Mesothelial cell of epicardium (in vitro differentiated cells): ENCODE results near the gene ACOT4. TPM values are rescaled to one million over a fixed set of nuclear protein-coding genes. Genes with fewer than 3 reads are reported as not detected.
"Not testable (repeated sequence)": the region's sequence is repeated elsewhere in the genome, so short reads cannot be mapped to it uniquely, and the experiment has no call there.

ENCODE experiments used
- DNase-seq, 2 experiments: peaks; one replicate each; pipeline ENCODE4 v3.0.0; 2021; ENCODE audit warnings: low spot score in 2 of 2; ENCODE audit not compliant: unreplicated experiment in 2 of 2
- H3K27ac Mint-ChIP-seq: 2 replicates; pipeline ENCODE4 v1.8.0; 2021; ENCODE audit warnings: mixed read lengths
- H3K27me3 Mint-ChIP-seq: 2 replicates; pipeline ENCODE4 v1.8.0; 2021; ENCODE audit warnings: low read depth, mixed read lengths
- H3K36me3 Mint-ChIP-seq: 2 replicates; pipeline ENCODE4 v1.8.0; 2021; ENCODE audit warnings: mixed read lengths
- H3K4me1 Mint-ChIP-seq: 2 replicates; pipeline ENCODE4 v1.8.0; 2021; ENCODE audit warnings: mixed read lengths
- H3K4me3 Mint-ChIP-seq: 2 replicates; pipeline ENCODE4 v1.8.0; 2021; ENCODE audit warnings: mild to moderate bottlenecking, moderate library complexity, mixed read lengths
- H3K9me3 Mint-ChIP-seq: 2 replicates; pipeline ENCODE4 v1.8.0; 2021; ENCODE audit warnings: mixed read lengths
- CTCF ChIP-seq: fragments of 200-600 bp; sonication (generic); IDR thresholded peaks from one replicate; pipeline ENCODE4 v1.5.0; 2021; ENCODE audit warnings: antibody characterized with exemption; ENCODE audit not compliant: unreplicated experiment
- total RNA-seq: library from RNA; stranded (reverse); gene quantifications from 3 replicates; pipeline ENCODE4 v1.2.1, GENCODE V29; 2021

Gene ACOT4
- total RNA-seq, 1 donor from 2014 or later: 1.5 TPM

GRCh38 chr14:73566935-73567334 is 24.7 kb upstream of the ACOT4 start:
- not testable (repeated sequence) for H3K27ac Mint-ChIP-seq, H3K27me3 Mint-ChIP-seq, H3K4me3 Mint-ChIP-seq, DNase-seq
- Mint-ChIP-seq H3K9me3 (peaks cover 12% of the 10 kb centered on the region), H3K36me3 (peaks cover 20% of the 10 kb centered on the region), H3K4me1 (peaks cover 40% of the 10 kb centered on the region)

GRCh38 chr14:73567358-73567757 is 24.3 kb upstream of the ACOT4 start:
- H3K36me3 Mint-ChIP-seq: peaks cover 19% of the 10 kb centered on the region

GRCh38 chr14:73567951-73568885 is 23.5 kb upstream of the ACOT4 start:
- Mint-ChIP-seq H3K36me3 (peaks cover 16% of the 10 kb centered on the region), H3K9me3 (no peaks in the 10 kb centered on the region), H3K4me3 (peak overlapping the region; percentile 90), H3K4me1 (peaks cover 40% of the 10 kb centered on the region), H3K27ac (peak overlapping the region; percentile 92), H3K27me3 (no peaks in the 10 kb centered on the region)
- TF ChIP-seq CTCF: no peak
- DNase-seq: no peak

More at GRCh38 chr14:73567358-73567757, 24.3 kb upstream of the ACOT4 start:
- Mint-ChIP-seq H3K4me3 (peak overlapping the region; percentile 90), H3K27ac (peak overlapping the region; percentile 92), H3K4me1 (peaks cover 40% of the 10 kb centered on the region), H3K27me3 (no peaks in the 10 kb centered on the region), H3K9me3 (peaks cover 8% of the 10 kb centered on the region)
- DNase-seq: no peak
- no peak for TF ChIP-seq CTCF

GRCh38 chr14:73568886-73569184 is 22.8 kb upstream of the ACOT4 start:
- H3K9me3 Mint-ChIP-seq, H3K27me3 Mint-ChIP-seq, DNase-seq: not testable (repeated sequence)
- Mint-ChIP-seq H3K36me3 (peaks cover 19% of the 10 kb centered on the region), H3K27ac (peak overlapping the region; percentile 92), H3K4me1 (peaks cover 40% of the 10 kb centered on the region), H3K4me3 (peak overlapping the region; percentile 90)

GRCh38 chr14:73569185-73569958 is 22.3 kb upstream of the ACOT4 start, which contains the start of gene ACOT2:
Gene ACOT2, plus strand, starts transcription at chr14:73569213. Its CDS starts 28 bp downstream, at chr14:73569241.
- not testable (repeated sequence) for H3K9me3 Mint-ChIP-seq, H3K27me3 Mint-ChIP-seq
- H3K27ac Mint-ChIP-seq: peak within 1 kb of the TSS; percentile 92
- peaks cover 22% of the 10 kb centered on the region for H3K36me3 Mint-ChIP-seq
- peaks cover 40% of the 10 kb centered on the region for H3K4me1 Mint-ChIP-seq
- DNase-seq: peak; percentile 47 to 77
- peak within 1 kb of the TSS; percentile 90 for H3K4me3 Mint-ChIP-seq

GRCh38 chr14:73570913-73571312 is 20.8 kb upstream of the ACOT4 start:
- H3K27ac Mint-ChIP-seq, H3K9me3 Mint-ChIP-seq, H3K27me3 Mint-ChIP-seq: not testable (repeated sequence)
- Mint-ChIP-seq H3K36me3 (peaks cover 16% of the 10 kb centered on the region), H3K4me1 (peaks cover 28% of the 10 kb centered on the region), H3K4me3 (peak overlapping the region; percentile 17)
- DNase-seq: peak in 1 of 2 experiments; percentile 63

- not testable (repeated sequence) for DNase-seq, H3K9me3 Mint-ChIP-seq, H3K27me3 Mint-ChIP-seq, H3K27ac Mint-ChIP-seq, H3K4me3 Mint-ChIP-seq
- Mint-ChIP-seq H3K4me1 (peaks cover 19% of the 10 kb centered on the region), H3K36me3 (peaks cover 18% of the 10 kb centered on the region)
Measured at GRCh38 chr14:73573034-73573433, 18.6 kb upstream of the ACOT4 start.

- not testable (repeated sequence) for H3K27ac Mint-ChIP-seq, H3K27me3 Mint-ChIP-seq, DNase-seq, H3K4me3 Mint-ChIP-seq, H3K9me3 Mint-ChIP-seq
- peaks cover 12% of the 10 kb centered on the region for H3K4me1 Mint-ChIP-seq
- H3K36me3 Mint-ChIP-seq: peaks cover 18% of the 10 kb centered on the region
Measured at GRCh38 chr14:73573740-73574139, 17.9 kb upstream of the ACOT4 start.

GRCh38 chr14:73574251-73574650 is 17.4 kb upstream of the ACOT4 start:
- not testable (repeated sequence) for H3K4me1 Mint-ChIP-seq, H3K27ac Mint-ChIP-seq, H3K9me3 Mint-ChIP-seq

More at GRCh38 chr14:73574251-73574650, 17.4 kb upstream of the ACOT4 start:
- DNase-seq, H3K4me3 Mint-ChIP-seq, H3K27me3 Mint-ChIP-seq: not testable (repeated sequence)
- peaks cover 18% of the 10 kb centered on the region for H3K36me3 Mint-ChIP-seq
